Stimulated activated CD4-positive, alpha-beta T cell treated with anti-CD3 and anti-CD28 coated beads, TNF-alpha, amount 100 ng/mL, for 4 hours (primary cell): ENCODE data around the gene SEMA3E.

Experiments used
- DNase-seq, 3 experiments: peaks; one replicate each; pipeline ENCODE4 v3.0.0-alpha.2; 2020; ENCODE audit warnings: low read depth in 3 of 3

The SEMA3E gene

GRCh38 chr7:83640731-83641537 is 8.0 kb downstream of the SEMA3E start:
- no peak for DNase-seq

GRCh38 chr7:83640240-83640639 is 8.7 kb downstream of the SEMA3E start:
- DNase-seq, result no peak

- no peak for DNase-seq
Observed at GRCh38 chr7:83633516-83633915, 15.4 kb downstream of the SEMA3E start.

GRCh38 chr7:83629117-83629880 is 19.6 kb downstream of the SEMA3E start:
- DNase-seq, result no peak

- no peak for DNase-seq
Observed at GRCh38 chr7:83617858-83618257, 31.1 kb downstream of the SEMA3E start.

GRCh38 chr7:83614112-83614511 is 34.8 kb downstream of the SEMA3E start:
- no peak for DNase-seq

GRCh38 chr7:83613232-83613631 is 35.7 kb downstream of the SEMA3E start:
- DNase-seq, result no peak

GRCh38 chr7:83611776-83612175 is 37.2 kb downstream of the SEMA3E start:
- DNase-seq, result no peak

GRCh38 chr7:83610649-83611304 is 38.2 kb downstream of the SEMA3E start:
- no peak for DNase-seq

GRCh38 chr7:83608716-83609115 is 40.2 kb downstream of the SEMA3E start:
- no peak for DNase-seq

- no peak for DNase-seq
Observed at GRCh38 chr7:83603649-83604048, 45.3 kb downstream of the SEMA3E start.

GRCh38 chr7:83599131-83599530 is 49.8 kb downstream of the SEMA3E start:
- no peak for DNase-seq

- no peak for DNase-seq
Observed at GRCh38 chr7:83593921-83594475, 54.9 kb downstream of the SEMA3E start.

- DNase-seq, result no peak
Observed at GRCh38 chr7:83588602-83589240, 60.2 kb downstream of the SEMA3E start.

GRCh38 chr7:83586281-83586680 is 62.7 kb downstream of the SEMA3E start:
- no peak for DNase-seq

GRCh38 chr7:83581667-83582435 is 67.1 kb downstream of the SEMA3E start:
- no peak for DNase-seq

GRCh38 chr7:83579740-83580139 is 69.2 kb downstream of the SEMA3E start:
- no peak for DNase-seq

- no peak for DNase-seq
Observed at GRCh38 chr7:83575436-83575835, 73.5 kb downstream of the SEMA3E start.

- DNase-seq, result no peak
Observed at GRCh38 chr7:83574616-83575015, 74.3 kb downstream of the SEMA3E start.

- no peak for DNase-seq
Observed at GRCh38 chr7:83562960-83563359, 86.0 kb downstream of the SEMA3E start.

- DNase-seq, result no peak
Observed at GRCh38 chr7:83562289-83562688, 86.7 kb downstream of the SEMA3E start.
